GM19238 (cell line): ENCODE results near the gene SSTR1.

Source experiments
- DNase-seq: peaks from one replicate; pipeline ENCODE4 v3.0.0; 2011; ENCODE audit warnings: low spot score; ENCODE audit not compliant: insufficient read length

SSTR1 gene

GRCh38 chr14:38202444-38203191 lies 5.1 kb upstream of the SSTR1 start:
- DNase-seq = no peak

DNA sequence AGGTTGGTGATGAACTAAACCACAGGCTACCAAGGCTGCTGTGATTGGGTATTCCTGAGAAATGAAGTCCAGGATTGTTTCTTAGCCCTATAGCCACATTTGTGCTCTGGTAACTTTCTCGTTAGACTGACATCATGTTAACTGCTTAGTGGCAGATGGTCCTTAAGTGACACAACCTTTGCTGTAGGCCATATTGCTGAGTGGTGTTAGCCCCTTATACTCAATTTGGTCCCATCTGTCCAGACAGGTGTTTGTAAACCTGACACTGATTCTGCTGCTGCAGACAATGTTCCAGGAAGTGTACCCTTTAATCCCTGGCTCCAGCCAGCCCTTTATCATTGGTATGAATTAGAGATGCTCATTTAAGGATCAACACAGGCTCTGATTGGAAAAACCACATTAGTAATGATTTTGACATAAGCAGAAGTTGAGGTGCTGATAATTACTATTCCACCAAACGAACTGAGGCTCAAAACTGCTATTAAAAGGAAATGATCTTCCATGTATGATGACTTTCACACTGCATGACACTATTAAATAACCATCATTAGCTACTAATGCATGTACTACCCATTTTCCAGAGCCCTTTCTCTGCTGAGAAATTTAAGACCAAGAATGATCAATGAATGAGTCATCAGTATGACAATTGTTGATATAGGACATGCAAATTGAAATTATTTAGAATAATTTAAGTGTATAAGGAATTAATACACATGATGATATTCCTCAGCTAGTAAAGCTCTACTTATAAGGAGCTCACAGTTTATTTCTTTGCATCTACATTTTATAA lies 3.6 kb upstream of the SSTR1 start:
- no peak for DNase-seq

DNA sequence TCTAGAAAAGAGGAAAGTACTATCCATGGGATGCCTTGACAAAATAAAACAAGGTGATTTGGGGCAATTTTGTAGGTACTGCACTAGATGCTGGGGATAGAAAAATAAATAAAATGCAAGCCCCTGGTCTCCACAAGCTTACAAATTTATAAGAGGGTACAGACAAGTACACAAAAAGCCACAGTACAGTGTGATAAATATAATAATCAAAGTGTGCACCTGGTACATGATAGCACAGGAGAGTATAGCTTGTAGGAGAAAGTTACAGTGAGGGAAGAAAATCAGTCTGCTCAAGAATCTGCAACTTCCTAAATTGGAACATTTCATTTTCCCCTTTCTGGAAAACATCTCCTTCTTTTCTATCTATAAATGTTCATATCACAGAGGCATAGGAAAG lies 3.0 kb upstream of the SSTR1 start:
- DNase-seq = no peak

DNA sequence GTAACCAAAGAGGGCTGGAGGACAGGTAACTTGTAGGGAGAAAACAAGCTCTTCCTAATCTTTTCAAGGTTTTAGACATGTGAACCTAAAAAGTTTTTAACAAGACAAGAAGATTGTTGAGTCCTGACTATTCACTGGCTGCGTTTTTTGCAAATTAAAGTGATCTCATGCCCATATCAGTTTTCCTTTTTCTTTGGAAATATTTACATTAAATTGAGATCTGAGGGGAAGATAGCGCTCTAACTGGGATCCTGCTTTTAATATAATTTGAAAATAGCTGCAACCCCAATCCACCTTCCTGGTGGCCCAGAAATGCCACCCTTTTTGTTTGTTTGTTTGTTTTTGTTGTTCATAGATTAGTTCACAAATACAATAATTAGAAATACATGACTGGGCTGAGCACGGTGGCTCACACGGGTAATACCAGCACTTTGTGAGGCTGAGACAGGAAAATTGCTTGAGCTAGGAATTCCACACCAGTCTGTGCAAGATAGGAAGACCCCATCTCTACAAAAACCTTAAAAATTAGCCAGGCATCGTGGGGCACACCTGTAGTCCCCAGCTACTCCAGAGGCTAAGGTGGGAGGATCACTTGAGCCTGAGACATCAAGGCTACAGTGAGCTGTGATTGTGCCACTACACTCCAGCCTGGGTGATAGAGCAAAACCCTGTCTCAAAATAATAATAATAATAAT lies 2.4 kb upstream of the SSTR1 start:
- DNase-seq = no peak

- DNase-seq = no peak
These were observed 1.6 kb upstream of the SSTR1 start for GRCh38 chr14:38205949-38206665.

- DNase-seq = no peak
These were observed 871 bp upstream of the SSTR1 start for GRCh38 chr14:38206689-38207376.

DNA sequence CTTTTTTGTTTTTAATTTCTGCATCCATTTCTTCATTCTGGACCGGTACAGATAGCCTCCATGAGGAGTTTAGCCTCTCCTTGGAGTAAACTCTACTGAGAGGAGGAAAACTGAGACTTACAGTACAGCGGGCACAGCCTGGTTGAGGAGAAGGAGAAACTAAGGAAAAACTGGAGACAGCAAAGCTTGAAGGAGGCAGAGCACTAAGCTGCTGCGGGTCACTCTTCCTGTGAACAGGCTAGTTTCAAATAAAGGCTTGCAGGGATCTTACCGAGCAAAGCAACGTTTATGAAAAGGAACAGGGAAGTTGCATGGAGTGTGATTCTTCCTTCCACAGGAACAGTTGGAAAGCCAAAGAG lies 348 bp upstream of the SSTR1 start:
- DNase-seq = no peak

DNA sequence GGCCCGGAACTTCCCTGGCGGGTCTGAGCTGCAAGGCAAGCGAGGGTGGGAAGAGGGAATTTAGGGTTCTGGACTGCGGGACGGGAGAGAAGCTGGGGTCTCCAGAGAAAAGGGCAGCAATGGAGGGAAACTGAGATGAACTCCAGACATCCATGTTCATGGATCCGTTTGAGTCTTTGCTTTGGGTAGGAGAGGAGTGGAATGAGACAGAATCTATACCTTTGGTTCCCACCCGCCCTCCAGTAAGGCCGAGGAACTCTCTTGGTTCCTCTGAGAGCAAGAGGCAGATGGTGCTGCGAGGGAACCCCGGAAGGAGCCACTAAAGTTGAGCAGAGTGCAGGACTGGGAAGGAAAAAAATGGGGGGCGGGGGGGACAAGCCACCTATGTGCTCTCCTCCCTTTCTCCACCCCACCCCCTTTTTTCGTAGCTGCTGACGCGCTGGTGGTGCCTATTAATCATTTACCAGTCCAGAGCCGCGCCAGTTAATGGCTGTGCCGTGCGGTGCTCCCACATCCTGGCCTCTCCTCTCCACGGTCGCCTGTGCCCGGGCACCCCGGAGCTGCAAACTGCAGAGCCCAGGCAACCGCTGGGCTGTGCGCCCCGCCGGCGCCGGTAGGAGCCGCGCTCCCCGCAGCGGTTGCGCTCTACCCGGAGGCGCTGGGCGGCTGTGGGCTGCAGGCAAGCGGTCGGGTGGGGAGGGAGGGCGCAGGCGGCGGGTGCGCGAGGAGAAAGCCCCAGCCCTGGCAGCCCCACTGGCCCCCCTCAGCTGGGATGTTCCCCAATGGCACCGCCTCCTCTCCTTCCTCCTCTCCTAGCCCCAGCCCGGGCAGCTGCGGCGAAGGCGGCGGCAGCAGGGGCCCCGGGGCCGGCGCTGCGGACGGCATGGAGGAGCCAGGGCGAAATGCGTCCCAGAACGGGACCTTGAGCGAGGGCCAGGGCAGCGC lies 1.2 kb downstream of the SSTR1 start:
- DNase-seq = no peak

DNA sequence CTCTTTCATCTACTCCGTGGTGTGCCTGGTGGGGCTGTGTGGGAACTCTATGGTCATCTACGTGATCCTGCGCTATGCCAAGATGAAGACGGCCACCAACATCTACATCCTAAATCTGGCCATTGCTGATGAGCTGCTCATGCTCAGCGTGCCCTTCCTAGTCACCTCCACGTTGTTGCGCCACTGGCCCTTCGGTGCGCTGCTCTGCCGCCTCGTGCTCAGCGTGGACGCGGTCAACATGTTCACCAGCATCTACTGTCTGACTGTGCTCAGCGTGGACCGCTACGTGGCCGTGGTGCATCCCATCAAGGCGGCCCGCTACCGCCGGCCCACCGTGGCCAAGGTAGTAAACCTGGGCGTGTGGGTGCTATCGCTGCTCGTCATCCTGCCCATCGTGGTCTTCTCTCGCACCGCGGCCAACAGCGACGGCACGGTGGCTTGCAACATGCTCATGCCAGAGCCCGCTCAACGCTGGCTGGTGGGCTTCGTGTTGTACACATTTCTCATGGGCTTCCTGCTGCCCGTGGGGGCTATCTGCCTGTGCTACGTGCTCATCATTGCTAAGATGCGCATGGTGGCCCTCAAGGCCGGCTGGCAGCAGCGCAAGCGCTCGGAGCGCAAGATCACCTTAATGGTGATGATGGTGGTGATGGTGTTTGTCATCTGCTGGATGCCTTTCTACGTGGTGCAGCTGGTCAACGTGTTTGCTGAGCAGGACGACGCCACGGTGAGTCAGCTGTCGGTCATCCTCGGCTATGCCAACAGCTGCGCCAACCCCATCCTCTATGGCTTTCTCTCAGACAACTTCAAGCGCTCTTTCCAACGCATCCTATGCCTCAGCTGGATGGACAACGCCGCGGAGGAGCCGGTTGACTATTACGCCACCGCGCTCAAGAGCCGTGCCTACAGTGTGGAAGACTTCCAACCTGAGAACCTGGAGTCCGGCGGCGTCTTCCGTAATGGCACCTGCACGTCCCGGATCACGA lies 2.2 kb downstream of the SSTR1 start:
- DNase-seq = no peak

DNA sequence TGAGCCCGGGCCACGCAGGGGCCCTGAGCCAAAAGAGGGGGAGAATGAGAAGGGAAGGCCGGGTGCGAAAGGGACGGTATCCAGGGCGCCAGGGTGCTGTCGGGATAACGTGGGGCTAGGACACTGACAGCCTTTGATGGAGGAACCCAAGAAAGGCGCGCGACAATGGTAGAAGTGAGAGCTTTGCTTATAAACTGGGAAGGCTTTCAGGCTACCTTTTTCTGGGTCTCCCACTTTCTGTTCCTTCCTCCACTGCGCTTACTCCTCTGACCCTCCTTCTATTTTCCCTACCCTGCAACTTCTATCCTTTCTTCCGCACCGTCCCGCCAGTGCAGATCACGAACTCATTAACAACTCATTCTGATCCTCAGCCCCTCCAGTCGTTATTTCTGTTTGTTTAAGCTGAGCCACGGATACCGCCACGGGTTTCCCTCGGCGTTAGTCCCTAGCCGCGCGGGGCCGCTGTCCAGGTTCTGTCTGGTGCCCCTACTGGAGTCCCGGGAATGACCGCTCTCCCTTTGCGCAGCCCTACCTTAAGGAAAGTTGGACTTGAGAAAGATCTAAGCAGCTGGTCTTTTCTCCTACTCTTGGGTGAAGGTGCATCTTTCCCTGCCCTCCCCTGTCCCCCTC lies 3.0 kb downstream of the SSTR1 start:
- DNase-seq = no peak

DNA sequence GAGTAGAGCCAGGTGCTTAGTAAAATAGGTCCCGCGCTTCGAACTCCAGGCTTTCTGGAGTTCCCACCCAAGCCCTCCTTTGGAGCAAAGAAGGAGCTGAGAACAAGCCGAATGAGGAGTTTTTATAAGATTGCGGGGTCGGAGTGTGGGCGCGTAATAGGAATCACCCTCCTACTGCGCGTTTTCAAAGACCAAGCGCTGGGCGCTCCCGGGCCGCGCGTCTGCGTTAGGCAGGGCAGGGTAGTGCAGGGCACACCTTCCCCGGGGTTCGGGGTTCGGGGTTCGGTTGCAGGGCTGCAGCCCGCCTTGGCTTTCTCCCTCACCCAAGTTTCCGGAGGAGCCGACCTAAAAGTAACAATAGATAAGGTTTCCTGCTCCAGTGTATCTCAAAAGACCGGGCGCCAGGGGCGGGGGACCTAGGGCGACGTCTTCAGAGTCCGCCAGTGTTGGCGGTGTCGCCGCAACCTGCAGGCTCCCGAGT lies 3.6 kb downstream of the SSTR1 start:
- no peak for DNase-seq

DNA sequence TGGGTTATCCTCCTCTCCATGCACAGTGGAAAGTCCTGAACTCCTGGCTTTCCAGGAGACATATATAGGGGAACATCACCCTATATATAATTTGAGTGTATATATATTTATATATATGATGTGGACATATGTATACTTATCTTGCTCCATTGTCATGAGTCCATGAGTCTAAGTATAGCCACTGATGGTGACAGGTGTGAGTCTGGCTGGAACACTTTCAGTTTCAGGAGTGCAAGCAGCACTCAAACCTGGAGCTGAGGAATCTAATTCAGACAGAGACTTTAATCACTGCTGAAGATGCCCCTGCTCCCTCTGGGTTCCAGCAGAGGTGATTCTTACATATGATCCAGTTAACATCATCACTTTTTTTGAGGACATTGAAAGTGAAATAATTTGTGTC lies 4.4 kb downstream of the SSTR1 start:
- no peak for DNase-seq

GRCh38 chr14:38213001-38213400 lies 5.3 kb downstream of the SSTR1 start:
- no peak for DNase-seq

DNA sequence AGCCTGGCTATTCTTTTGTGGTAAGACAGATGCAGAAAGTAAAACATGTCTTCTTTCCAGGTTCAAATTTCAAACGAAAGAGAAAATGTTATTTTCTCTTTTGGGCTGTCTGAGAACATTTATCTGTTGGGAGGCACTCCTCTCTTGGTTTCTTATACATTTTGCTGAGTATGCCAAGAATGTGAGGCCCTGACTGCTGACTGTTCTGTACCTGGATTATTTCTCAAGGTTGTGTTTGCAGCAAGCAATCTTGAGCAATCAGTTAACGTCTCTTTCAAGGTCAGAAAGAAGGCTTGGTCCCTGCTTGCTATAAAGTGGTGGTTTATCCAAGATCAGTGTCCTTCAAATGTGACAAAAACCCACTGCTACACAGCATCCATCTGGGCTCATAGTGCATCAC lies 9.8 kb downstream of the SSTR1 start:
- DNase-seq = no peak

DNA sequence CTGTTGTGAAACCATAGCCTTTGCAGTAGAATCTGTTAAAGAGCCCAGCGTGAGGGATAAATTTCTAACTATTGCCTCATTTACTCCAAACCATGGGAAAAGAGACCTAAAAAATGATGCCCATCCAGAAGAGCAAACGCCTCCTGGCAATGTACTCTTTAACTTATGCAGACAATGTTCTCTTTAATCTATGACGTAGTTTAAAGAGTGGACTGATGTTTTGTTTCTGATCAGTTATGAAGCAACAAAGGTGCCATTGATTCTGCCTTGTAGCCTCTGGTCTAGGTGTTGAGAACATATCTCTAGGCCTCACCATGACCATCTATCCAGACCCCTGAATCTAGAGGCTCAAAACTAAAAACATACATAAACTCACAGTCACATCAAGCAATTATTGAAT lies 13.4 kb downstream of the SSTR1 start:
- no peak for DNase-seq

GRCh38 chr14:38224338-38224737 lies 16.6 kb downstream of the SSTR1 start:
- DNase-seq = no peak

DNA sequence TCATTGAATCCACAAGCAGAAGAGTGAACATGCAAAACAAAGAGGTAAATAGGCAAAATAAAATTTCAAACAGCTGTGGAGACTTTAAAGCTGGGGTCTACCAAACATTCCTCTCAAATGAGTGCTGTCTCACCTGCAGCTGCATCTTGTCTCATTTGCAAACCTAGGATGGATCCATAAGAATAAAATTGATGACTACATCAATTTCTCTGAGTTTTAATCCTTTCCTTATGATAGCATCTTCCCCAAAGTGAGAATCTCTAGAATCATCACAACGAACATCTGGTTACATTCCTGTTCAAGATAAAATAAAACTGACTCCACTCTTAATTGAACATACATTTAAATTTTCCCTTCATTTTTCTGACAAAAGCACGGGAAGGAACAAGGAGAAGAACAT lies 18.2 kb downstream of the SSTR1 start:
- DNase-seq = no peak

GRCh38 chr14:38226366-38226765 lies 18.7 kb downstream of the SSTR1 start:
- DNase-seq = no peak
